ENCODE measurements around the gene GFOD1. TPM values are rescaled to one million over a fixed set of nuclear protein-coding genes. Genes with fewer than 3 reads are reported as not detected.

GFOD1 gene
- total and polyA plus RNA-seq, 2 of the 4 experiments (the other 2 are of a cell fraction), result 1.8 to 3.4 TPM

- TF ChIP-seq POLR2A (IDR thresholded peaks at IDR 0.05; ENCODE audit: low read depth, low read length), result no peak
Observed at GRCh38 chr6:13447949-13448724, 39.3 kb downstream of the GFOD1 start (continued).

- Histone ChIP-seq H3K9ac (ENCODE audit: low read depth, low read length) (no peak overlapping the region), H3K4ac (ENCODE audit: low read depth, low read length) (no peak overlapping the region), H2AFZ (replicated peaks; ENCODE audit: low read length, poor library complexity) (no peak overlapping the region), H4K91ac (ENCODE audit: insufficient read depth, low read depth, low read length) (no peak overlapping the region), H3K9me1 (ENCODE audit: insufficient read depth, low read length) (no peaks in the 10 kb centered on the region), H3K4me1 (ENCODE audit: control insufficient read depth, insufficient read depth, low read length) (peaks cover 8% of the 10 kb centered on the region; the same call in 1 of the 2 replicates), H3K23ac (ENCODE audit: low read depth, low read length) (no peak overlapping the region), H2BK20ac (ENCODE audit: low read depth, low read length) (no peak overlapping the region), H2AK5ac (ENCODE audit: low read depth, low read length) (no peak overlapping the region), H2BK5ac (ENCODE audit: low read depth, low read length, poor library complexity, severe bottlenecking) (no peak overlapping the region), H3K4me3 (ENCODE audit: insufficient read depth, low read depth, low read length) (no peak overlapping the region), H3K14ac (replicated peaks; ENCODE audit: low read depth, low read length) (no peak overlapping the region), H3K27me3 (ENCODE audit: control insufficient read depth, insufficient read depth, low read length) (no peaks in the 10 kb centered on the region), H3K36me3 (ENCODE audit: control insufficient read depth, insufficient read depth, low read length) (no peaks in the 10 kb centered on the region), H3K4me2 (ENCODE audit: low read depth, low read length) (no peak overlapping the region), H4K5ac (ENCODE audit: low read depth, low read length) (no peak overlapping the region), H3K9me3 (ENCODE audit: control insufficient read depth, insufficient read depth, low read length) (no peaks in the 10 kb centered on the region), H3K56ac (ENCODE audit: extremely low read depth, insufficient read depth, low read length) (no peak overlapping the region), H4K8ac (ENCODE audit: low read depth in 2 of 2, low read length in 2 of 2) (no peak overlapping the region), H2BK120ac (ENCODE audit: low read depth, low read length) (no peak overlapping the region), H3K79me1 (ENCODE audit: low read depth in 1 of 2, low read length in 2 of 2) (peaks cover 0 to 2% of the 10 kb centered on the region in 2 experiments; a peak in 1 of 4 replicates), H3K18ac (ENCODE audit: low read depth, low read length) (no peak overlapping the region), H2BK15ac (ENCODE audit: low read depth, low read length) (no peak overlapping the region), H2AK9ac (replicated peaks; ENCODE audit: low read depth, low read length, poor library complexity) (no peak overlapping the region), H4K20me1 (ENCODE audit: insufficient read depth, low read length) (no peaks in the 10 kb centered on the region), H3K27ac (ENCODE audit: insufficient read depth, low read length) (no peak overlapping the region)
- WGBS, 2 experiments (ENCODE audit: extremely low coverage in 2 of 2, insufficient read length in 1 of 2), result 90% methylated on average over 2 of the region's 7 CpGs; no CpG with 5 or more reads in 1 of the 2 experiments
- POLR2A ChIA-PET (ENCODE audit: unreplicated experiment), result no interaction called here
- TF ChIP-seq ELK1 (IDR thresholded peaks at IDR 0.05; ENCODE audit: borderline replicate concordance, low read depth, low read length), result no peak
- no peak for TF ChIP-seq RFX5 (IDR thresholded peaks at IDR 0.05; ENCODE audit: low read depth, low read length)
- TF ChIP-seq CEBPB (IDR thresholded peaks at IDR 0.05; ENCODE audit: low read depth, low read length), result no peak
- no peak for TF ChIP-seq MXI1 (IDR thresholded peaks at IDR 0.05; ENCODE audit: borderline replicate concordance, low read depth, low read length)
- no peak for TF ChIP-seq RCOR1 (IDR thresholded peaks at IDR 0.05; ENCODE audit: insufficient replicate concordance, low read length)
- no peak for TF ChIP-seq MAFK (IDR thresholded peaks at IDR 0.05; ENCODE audit: low read depth, low read length)
- TF ChIP-seq USF2 (IDR thresholded peaks at IDR 0.05; ENCODE audit: low read depth, low read length), result no peak
- TF ChIP-seq FOS (IDR thresholded peaks at IDR 0.05; ENCODE audit: low read depth, low read length), result no peak
- TF ChIP-seq BHLHE40 (IDR thresholded peaks at IDR 0.05; ENCODE audit: low read depth, low read length), result no peak
- TF ChIP-seq CHD1 (IDR thresholded peaks at IDR 0.05; ENCODE audit: low read depth, low read length), result no peak
- dilution Hi-C loops (cut with HindIII; ENCODE audit: low sequenced_read_pairs, unreplicated experiment) (no loop called here), in situ Hi-C loops (cut with MboI; ENCODE audit: low sequenced_read_pairs) (no loop called here), intact Hi-C loops (cut with micrococcal nuclease) (no loop called here)
- CTCF ChIA-PET, result no interaction called here
- ATAC-seq (ENCODE audit: low read depth) (no peak), DNase-seq (no peak)
- BruUV-seq (replicated peaks), result no TSS peak
Observed at GRCh38 chr6:13446381-13446780, 41.0 kb downstream of the GFOD1 start.
